HL-60 (cell line): ENCODE results near the gene GALNT14.

ENCODE experiments used
- DNase-seq, 2 experiments: peaks; one replicate each; pipeline ENCODE4 v3.0.0-alpha.2; 2010 to 2020; ENCODE audit warnings: low read depth in 1 of 2, low spot score in 1 of 2
- H3K27ac ChIP-seq: fragments of 250-450 bp; sonication (Bioruptor Pico); replicated peaks from 2 replicates; pipeline ENCODE4 v1.5.1; 2020; ENCODE audit warnings: mild to moderate bottlenecking, moderate library complexity
- H3K27me3 ChIP-seq: fragments of 250-450 bp; sonication (Bioruptor Pico); 2 replicates; pipeline ENCODE4 v1.5.1; 2021; ENCODE audit warnings: mild to moderate bottlenecking, moderate library complexity; ENCODE audit not compliant: insufficient read depth, poor library complexity, severe bottlenecking
- H3K4me3 ChIP-seq: replicated peaks from 2 replicates; pipeline ENCODE4 v1.5.1; 2011; ENCODE audit warnings: mild to moderate bottlenecking, control low read depth, low read length; ENCODE audit not compliant: insufficient read depth
- GABPA ChIP-seq: IDR thresholded peaks from 2 replicates; pipeline ENCODE4 v1.6.1; 2012; ENCODE audit warnings: low read depth
- POLR2AphosphoS5 ChIP-seq: IDR thresholded peaks from 2 replicates; pipeline ENCODE4 v1.6.1; 2012; ENCODE audit warnings: low read depth
- SPI1 ChIP-seq: IDR thresholded peaks from 2 replicates; pipeline ENCODE4 v1.6.1; 2012; ENCODE audit warnings: low read depth, mild to moderate bottlenecking, borderline replicate concordance
- TF ChIP-seq, protein P1 (sequence below): IDR thresholded peaks from 2 replicates; pipeline ENCODE4 v1.6.1; 2012; ENCODE audit warnings: low read depth; ENCODE audit not compliant: insufficient replicate concordance
- TF ChIP-seq, protein P2 (sequence below): IDR thresholded peaks from one replicate; pipeline ENCODE4 v1.5.1; 2011; ENCODE audit warnings: low read length, control low read depth, inconsistent platforms; ENCODE audit not compliant: insufficient read depth

GALNT14 gene

DNA sequence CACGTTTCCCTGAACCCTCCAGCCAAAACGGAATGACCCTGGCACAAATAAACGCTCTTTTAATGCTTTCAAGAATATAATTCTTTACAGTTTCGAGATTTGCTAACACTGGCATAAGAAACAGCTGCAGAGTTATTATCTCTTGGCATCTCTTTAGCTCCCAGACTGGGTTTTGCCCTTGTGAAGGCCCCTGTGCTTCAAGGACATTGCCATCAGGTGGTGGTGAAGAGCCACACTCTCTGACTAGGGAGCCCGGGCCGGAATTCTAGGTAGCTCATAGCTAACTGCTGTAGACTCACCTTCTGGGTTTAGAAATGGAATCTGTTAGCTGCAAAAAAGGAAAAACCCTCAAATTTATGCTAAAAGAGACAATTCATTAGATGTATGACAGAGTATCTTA lies 13.3 kb upstream of the GALNT14 start:
- H3K27ac ChIP-seq: no peak overlapping the region
- H3K27me3 ChIP-seq: peaks cover 3% of the 10 kb centered on the region
- DNase-seq: no peak
- TF ChIP-seq GABPA (no peak), POLR2AphosphoS5 (no peak), SPI1 (no peak)
- TF ChIP-seq, protein P1, sequence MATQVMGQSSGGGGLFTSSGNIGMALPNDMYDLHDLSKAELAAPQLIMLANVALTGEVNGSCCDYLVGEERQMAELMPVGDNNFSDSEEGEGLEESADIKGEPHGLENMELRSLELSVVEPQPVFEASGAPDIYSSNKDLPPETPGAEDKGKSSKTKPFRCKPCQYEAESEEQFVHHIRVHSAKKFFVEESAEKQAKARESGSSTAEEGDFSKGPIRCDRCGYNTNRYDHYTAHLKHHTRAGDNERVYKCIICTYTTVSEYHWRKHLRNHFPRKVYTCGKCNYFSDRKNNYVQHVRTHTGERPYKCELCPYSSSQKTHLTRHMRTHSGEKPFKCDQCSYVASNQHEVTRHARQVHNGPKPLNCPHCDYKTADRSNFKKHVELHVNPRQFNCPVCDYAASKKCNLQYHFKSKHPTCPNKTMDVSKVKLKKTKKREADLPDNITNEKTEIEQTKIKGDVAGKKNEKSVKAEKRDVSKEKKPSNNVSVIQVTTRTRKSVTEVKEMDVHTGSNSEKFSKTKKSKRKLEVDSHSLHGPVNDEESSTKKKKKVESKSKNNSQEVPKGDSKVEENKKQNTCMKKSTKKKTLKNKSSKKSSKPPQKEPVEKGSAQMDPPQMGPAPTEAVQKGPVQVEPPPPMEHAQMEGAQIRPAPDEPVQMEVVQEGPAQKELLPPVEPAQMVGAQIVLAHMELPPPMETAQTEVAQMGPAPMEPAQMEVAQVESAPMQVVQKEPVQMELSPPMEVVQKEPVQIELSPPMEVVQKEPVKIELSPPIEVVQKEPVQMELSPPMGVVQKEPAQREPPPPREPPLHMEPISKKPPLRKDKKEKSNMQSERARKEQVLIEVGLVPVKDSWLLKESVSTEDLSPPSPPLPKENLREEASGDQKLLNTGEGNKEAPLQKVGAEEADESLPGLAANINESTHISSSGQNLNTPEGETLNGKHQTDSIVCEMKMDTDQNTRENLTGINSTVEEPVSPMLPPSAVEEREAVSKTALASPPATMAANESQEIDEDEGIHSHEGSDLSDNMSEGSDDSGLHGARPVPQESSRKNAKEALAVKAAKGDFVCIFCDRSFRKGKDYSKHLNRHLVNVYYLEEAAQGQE: no peak
- TF ChIP-seq, protein P2, sequence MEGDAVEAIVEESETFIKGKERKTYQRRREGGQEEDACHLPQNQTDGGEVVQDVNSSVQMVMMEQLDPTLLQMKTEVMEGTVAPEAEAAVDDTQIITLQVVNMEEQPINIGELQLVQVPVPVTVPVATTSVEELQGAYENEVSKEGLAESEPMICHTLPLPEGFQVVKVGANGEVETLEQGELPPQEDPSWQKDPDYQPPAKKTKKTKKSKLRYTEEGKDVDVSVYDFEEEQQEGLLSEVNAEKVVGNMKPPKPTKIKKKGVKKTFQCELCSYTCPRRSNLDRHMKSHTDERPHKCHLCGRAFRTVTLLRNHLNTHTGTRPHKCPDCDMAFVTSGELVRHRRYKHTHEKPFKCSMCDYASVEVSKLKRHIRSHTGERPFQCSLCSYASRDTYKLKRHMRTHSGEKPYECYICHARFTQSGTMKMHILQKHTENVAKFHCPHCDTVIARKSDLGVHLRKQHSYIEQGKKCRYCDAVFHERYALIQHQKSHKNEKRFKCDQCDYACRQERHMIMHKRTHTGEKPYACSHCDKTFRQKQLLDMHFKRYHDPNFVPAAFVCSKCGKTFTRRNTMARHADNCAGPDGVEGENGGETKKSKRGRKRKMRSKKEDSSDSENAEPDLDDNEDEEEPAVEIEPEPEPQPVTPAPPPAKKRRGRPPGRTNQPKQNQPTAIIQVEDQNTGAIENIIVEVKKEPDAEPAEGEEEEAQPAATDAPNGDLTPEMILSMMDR: no peak
- no peak overlapping the region for H3K4me3 ChIP-seq

GRCh38 chr2:31150120-31150670 lies 12.0 kb upstream of the GALNT14 start:
- no peak for DNase-seq

GRCh38 chr2:31148514-31148913 lies 10.3 kb upstream of the GALNT14 start:
- DNase-seq: no peak
- TF ChIP-seq, protein P1: no peak
- no peak for TF ChIP-seq SPI1
- TF ChIP-seq POLR2AphosphoS5: no peak
- TF ChIP-seq GABPA: no peak
- TF ChIP-seq, protein P2: no peak
- H3K27ac ChIP-seq: no peak overlapping the region
- H3K27me3 ChIP-seq: peaks cover 3% of the 10 kb centered on the region
- no peak overlapping the region for H3K4me3 ChIP-seq

More at GRCh38 chr2:31150120-31150670, 12.0 kb upstream of the GALNT14 start:
- Histone ChIP-seq H3K27ac (no peak overlapping the region), H3K4me3 (no peak overlapping the region), H3K27me3 (peaks cover 3% of the 10 kb centered on the region)
- TF ChIP-seq SPI1: no peak
- TF ChIP-seq, protein P1: no peak
- TF ChIP-seq, protein P2: no peak
- TF ChIP-seq GABPA: no peak
- no peak for TF ChIP-seq POLR2AphosphoS5
